H1 (cell line): ENCODE data around the gene ATOH8. TPM values are rescaled to one million over a fixed set of nuclear protein-coding genes. Genes with fewer than 3 reads are reported as not detected.

Experiments
- CTCF ChIA-PET: fragments of 300-600 bp; sonication (Branson Sonifier 250); formaldehyde crosslinking; loops from one replicate; lab custom pipeline; 2021; ENCODE audit not compliant: partially characterized antibody; lab: Charles Lee
- POLR2A ChIA-PET: fragments of 300-600 bp; sonication (Branson Sonifier 250); formaldehyde crosslinking; loops from one replicate; lab custom pipeline; 2021; ENCODE audit warnings: inconsistent platforms; ENCODE audit not compliant: partially characterized antibody; lab: Charles Lee
- DNase-seq, 2 experiments: peaks; one replicate each; pipeline versions ENCODE4 v3.0.0 to v3.0.0-alpha.2; 2010 to 2022; ENCODE audit warnings: low spot score in 2 of 2, low read depth in 1 of 2, mixed read lengths in 1 of 2
- FAIRE-seq: peaks from 2 replicates; lab custom pipeline; 2011; peaks lifted over from hg19 to GRCh38; lab: Jason Lieb, UNC
- H2AFZ ChIP-seq: 2 replicates; pipeline ENCODE4 v1.8.1; 2012; ENCODE audit warnings: low read length, inconsistent platforms
- H2AK5ac ChIP-seq: 2 replicates; pipeline ENCODE4 v1.6.1; 2013; ENCODE audit warnings: low read depth, low read length
- H2BK120ac ChIP-seq: replicated peaks from 2 replicates; pipeline ENCODE3; 2013; ENCODE audit warnings: low read depth, low read length, inconsistent platforms
- H2BK12ac ChIP-seq: 2 replicates; pipeline ENCODE4 v1.6.1; 2013; ENCODE audit warnings: low read depth, low read length
- H2BK15ac ChIP-seq: 2 replicates; pipeline ENCODE4 v1.6.1; 2013; ENCODE audit warnings: low read length
- H2BK20ac ChIP-seq: 2 replicates; pipeline ENCODE4 v1.6.1; 2013; ENCODE audit warnings: low read length
- H2BK5ac ChIP-seq: 2 replicates; pipeline ENCODE4 v1.6.1; 2013; ENCODE audit warnings: low read depth, low read length
- H3K14ac ChIP-seq: 2 replicates; pipeline ENCODE4 v1.6.1; 2013; ENCODE audit warnings: inconsistent platforms; ENCODE audit not compliant: insufficient read length
- H3K18ac ChIP-seq: 2 replicates; pipeline ENCODE4 v1.6.1; 2013; ENCODE audit warnings: low read length; ENCODE audit errors: extremely low read depth
- H3K23ac ChIP-seq: 2 replicates; pipeline ENCODE4 v1.6.1; 2013; ENCODE audit warnings: inconsistent platforms; ENCODE audit not compliant: insufficient read length
- H3K23me2 ChIP-seq: 2 replicates; pipeline ENCODE4 v1.6.1; 2013; ENCODE audit warnings: low read depth, low read length
- H3K27ac ChIP-seq: 2 replicates; pipeline ENCODE4 v1.6.1; 2011; ENCODE audit warnings: low read depth, low read length, inconsistent platforms
- H3K27me3 ChIP-seq, 4 experiments: replicated peaks in 1 of 4; 1 replicate in 1 of 4; 2 replicates in 3 of 4; pipeline versions ENCODE4 v1.6.1 to v1.8.1; 2011 to 2013; ENCODE audit warnings: low read length in 3 of 4, mild to moderate bottlenecking in 3 of 4, inconsistent platforms in 2 of 4, mixed read lengths in 2 of 4, moderate library complexity in 1 of 4; ENCODE audit not compliant: control insufficient read depth in 3 of 4, insufficient read depth in 3 of 4; ENCODE audit errors: extremely low read depth in 1 of 4
- H3K36me3 ChIP-seq, 4 experiments: 2 replicates each; pipeline versions ENCODE4 v1.6.1 to v1.8.1; 2011 to 2013; ENCODE audit warnings: mild to moderate bottlenecking in 4 of 4, low read length in 3 of 4, moderate library complexity in 2 of 4, control low read depth in 1 of 4, inconsistent platforms in 1 of 4; ENCODE audit not compliant: insufficient read depth in 4 of 4, control insufficient read depth in 2 of 4
- H3K4ac ChIP-seq: replicated peaks from 2 replicates; pipeline ENCODE3; 2013; ENCODE audit warnings: low read length, low read depth, mixed read lengths, inconsistent platforms; ENCODE audit not compliant: insufficient read length
- H3K4me1 ChIP-seq, 4 experiments: replicated peaks in 1 of 4; 1 replicate in 1 of 4; 2 replicates in 3 of 4; pipeline versions ENCODE4 v1.6.1 to v1.8.1; 2011 to 2013; ENCODE audit warnings: low read length in 3 of 4, inconsistent platforms in 2 of 4, mixed read lengths in 1 of 4; ENCODE audit not compliant: insufficient read depth in 4 of 4, control insufficient read depth in 3 of 4
- H3K4me2 ChIP-seq, 2 experiments: 2 replicates each; pipeline versions ENCODE4 v1.6.1 to v1.8.1; 2011 to 2013; ENCODE audit warnings: low read depth in 2 of 2, low read length in 2 of 2, control low read depth in 1 of 2, inconsistent platforms in 1 of 2, mild to moderate bottlenecking in 1 of 2; ENCODE audit not compliant: insufficient read depth in 1 of 2
- H3K4me3 ChIP-seq, 4 experiments: fragments of 200-600, 300-600 bp in 1 of 4; sonication (generic), shearing (Covaris generic), sonication (Bioruptor Twin) in 1 of 4; 2 replicates each; pipeline versions ENCODE4 v1.5.1 to v1.8.1; 2011 to 2016; ENCODE audit warnings: low read length in 4 of 4, low read depth in 3 of 4, control low read depth in 2 of 4, inconsistent platforms in 2 of 4, mild to moderate bottlenecking in 2 of 4, mixed read lengths in 1 of 4, moderate library complexity in 1 of 4; ENCODE audit not compliant: insufficient read depth in 2 of 4; ENCODE audit errors: extremely low read depth in 1 of 4
- H3K56ac ChIP-seq: replicated peaks from 2 replicates; pipeline ENCODE3; 2013; ENCODE audit warnings: low read depth, mild to moderate bottlenecking, mixed read lengths, low read length, inconsistent platforms; ENCODE audit not compliant: insufficient read length
- H3K79me1 ChIP-seq: 2 replicates; pipeline ENCODE4 v1.6.1; 2013; ENCODE audit warnings: low read depth, low read length, control low read depth
- H3K79me2 ChIP-seq, 2 experiments: 2 replicates each; pipeline versions ENCODE4 v1.6.1 to v1.8.1; 2012 to 2013; ENCODE audit warnings: low read length in 2 of 2, mild to moderate bottlenecking in 2 of 2, inconsistent platforms in 1 of 2; ENCODE audit not compliant: insufficient read depth in 2 of 2, control insufficient read depth in 1 of 2
- H3K9ac ChIP-seq, 4 experiments: replicated peaks in 1 of 4; 1 replicate in 1 of 4; 2 replicates in 3 of 4; pipeline versions ENCODE4 v1.6.1 to v1.8.1; 2011 to 2013; ENCODE audit warnings: low read depth in 3 of 4, low read length in 3 of 4, control low read depth in 2 of 4, mild to moderate bottlenecking in 2 of 4, moderate library complexity in 2 of 4, inconsistent platforms in 1 of 4; ENCODE audit errors: extremely low read depth in 1 of 4
- H3K9me3 ChIP-seq, 2 experiments: 2 replicates each; pipeline versions ENCODE4 v1.6.1 to v1.8.1; 2012 to 2013; ENCODE audit warnings: mild to moderate bottlenecking in 2 of 2, moderate library complexity in 2 of 2, control low read depth in 1 of 2, inconsistent platforms in 1 of 2, low read depth in 1 of 2, low read length in 1 of 2, mixed read lengths in 1 of 2; ENCODE audit not compliant: insufficient read depth in 2 of 2
- H4K20me1 ChIP-seq, 2 experiments: replicated peaks in 1 of 2; 2 replicates each; pipeline versions ENCODE3 to v1.8.1; 2011 to 2013; ENCODE audit warnings: inconsistent platforms in 2 of 2, low read length in 2 of 2, mild to moderate bottlenecking in 1 of 2; ENCODE audit not compliant: insufficient read depth in 2 of 2, control insufficient read depth in 1 of 2
- H4K5ac ChIP-seq: 2 replicates; pipeline ENCODE4 v1.6.1; 2013; ENCODE audit warnings: low read length, low read depth, mixed read lengths, inconsistent platforms; ENCODE audit not compliant: insufficient read length
- H4K8ac ChIP-seq: 2 replicates; pipeline ENCODE4 v1.8.0; 2013; ENCODE audit warnings: mild to moderate bottlenecking, moderate library complexity, low read length, inconsistent platforms; ENCODE audit not compliant: insufficient read depth; ENCODE audit errors: extremely low read depth
- H4K91ac ChIP-seq: replicated peaks from 2 replicates; pipeline ENCODE3; 2013; ENCODE audit warnings: low read length, mixed read lengths, inconsistent platforms; ENCODE audit not compliant: insufficient read length
- ATF2 ChIP-seq: IDR thresholded peaks from 2 replicates; pipeline ENCODE4 v1.6.1; 2012; ENCODE audit warnings: low read length, inconsistent platforms
- BACH1 ChIP-seq: IDR thresholded peaks from 2 replicates; pipeline ENCODE4 v1.6.1; 2012; ENCODE audit warnings: low read length, improper control_type of control experiment
- CEBPB ChIP-seq: IDR thresholded peaks from 2 replicates; pipeline ENCODE4 v1.6.1; 2012; ENCODE audit warnings: low read depth, low read length
- RXRA ChIP-seq: IDR thresholded peaks from 2 replicates; pipeline ENCODE4 v1.6.1; 2011; ENCODE audit warnings: low read depth, mild to moderate bottlenecking, low read length, moderate library complexity; ENCODE audit not compliant: insufficient read depth
- SP1 ChIP-seq: IDR thresholded peaks from 2 replicates; pipeline ENCODE4 v1.6.1; 2011; ENCODE audit warnings: low read depth, low read length
- SP4 ChIP-seq: IDR thresholded peaks from 2 replicates; pipeline ENCODE4 v1.6.1; 2012; ENCODE audit warnings: low read length, inconsistent platforms
- TBP ChIP-seq: IDR thresholded peaks from 2 replicates; pipeline ENCODE4 v1.6.1; 2011; ENCODE audit warnings: low read depth, low read length, improper control_type of control experiment
- TCF12 ChIP-seq: IDR thresholded peaks from 2 replicates; pipeline ENCODE4 v1.6.1; 2011; ENCODE audit warnings: low read depth, mild to moderate bottlenecking, low read length
- WGBS, 2 experiments: shearing (Covaris generic) in 1 of 2; methylation state at CpG; one replicate each; pipeline versions ENCODE4 v1.1.6 to v1.1.7; 2013 to 2015; ENCODE audit warnings: low lambda C conversion rate in 2 of 2, mixed read lengths in 2 of 2, inconsistent platforms in 1 of 2, low coverage in 1 of 2, missing lambda C conversion rate in 1 of 2; ENCODE audit not compliant: insufficient replicate concordance in 2 of 2, insufficient coverage in 1 of 2, insufficient read length in 1 of 2; ENCODE audit errors: extremely low coverage in 1 of 2, missing lambda C conversion rate in 1 of 2; 5-methylcytosine and 5-hydroxymethylcytosine counted together
- polyA plus RNA-seq, 7 experiments: library from polyadenylated mRNA; depleted of rRNA in 3 of 7; stranded (reverse) in 5 of 7; unstranded in 2 of 7; fragments of >200 nt in 5 of 7; fragments of 200-250 nt in 2 of 7; gene quantifications; 1 replicate in 5 of 7; 2 replicates in 1 of 7; 4 replicates in 1 of 7; pipeline versions ENCODE4 v1.2.1 to v1.2.3, GENCODE V29; 2011 to 2013; ENCODE audit warnings: missing spikeins in 2 of 7, mixed read lengths in 2 of 7
- total RNA-seq: library from RNA; stranded (reverse); fragmentation: NEBNext Ultra II Directional; extraction: Animal tissue kit (Norgen Biotek cat#: 25700); gene quantifications from 2 replicates; pipeline ENCODE4 v1.2.1, GENCODE V29; 2021
- TF ChIP-seq, protein P1 (sequence below): IDR thresholded peaks from 2 replicates; pipeline ENCODE4 v1.6.1; 2011; ENCODE audit warnings: low read length, improper control_type of control experiment

The ATOH8 gene
- total and polyA plus RNA-seq, 2 of the 8 experiments (the other 6 are each of a cell fraction or from before 2014, with no cell fraction given) = 0.50 to 0.53 TPM

GRCh38 chr2:85780316-85781012 is 26.7 kb downstream of the ATOH8 start:
- DNase-seq = no peak
- Histone ChIP-seq H4K20me1 (no peaks in the 10 kb centered on the region), H3K4me2 (no peak overlapping the region), H3K27ac (no peak overlapping the region), H2BK12ac (no peak overlapping the region), H4K8ac (no peak overlapping the region), H4K5ac (no peak overlapping the region), H3K9ac (no peak overlapping the region), H2BK120ac (no peak overlapping the region), H3K4me1 (peaks cover 0 to 5% (median 2%) of the 10 kb centered on the region in 4 experiments; a peak in 4 of 7 replicates), H3K14ac (no peak overlapping the region), H2BK5ac (no peak overlapping the region), H3K4me3 (no peak overlapping the region), H3K18ac (no peak overlapping the region), H3K27me3 (no peaks in the 10 kb centered on the region), H3K79me2 (no peaks in the 10 kb centered on the region), H2BK20ac (no peak overlapping the region), H4K91ac (no peak overlapping the region), H3K23me2 (no peaks in the 10 kb centered on the region), H2AK5ac (no peak overlapping the region), H3K56ac (no peak overlapping the region), H3K79me1 (no peaks in the 10 kb centered on the region), H2AFZ (no peak overlapping the region), H2BK15ac (no peak overlapping the region), H3K36me3 (no peaks in the 10 kb centered on the region), H3K4ac (no peak overlapping the region), H3K9me3 (no peaks in the 10 kb centered on the region), H3K23ac (no peak overlapping the region)
- ChIA-PET CTCF (interaction anchor here (0.7 to 38.6 kb wide), 4 partner anchors 19 to 52 kb away, joined by 3 to 986 read pairs (median 3); partner anchors contain the start of gene ATOH8), POLR2A (no interaction called here)
- 89% methylated on average over 14 of the region's 14 CpGs; no CpG with 5 or more reads in 1 of the 2 experiments for WGBS, 2 experiments
- no peak for FAIRE-seq
- TF ChIP-seq ATF2 (no peak), RXRA (no peak), TBP (no peak), TCF12 (no peak), SP1 (no peak), CEBPB (no peak), SP4 (no peak), BACH1 (no peak)
- TF ChIP-seq, protein P1, sequence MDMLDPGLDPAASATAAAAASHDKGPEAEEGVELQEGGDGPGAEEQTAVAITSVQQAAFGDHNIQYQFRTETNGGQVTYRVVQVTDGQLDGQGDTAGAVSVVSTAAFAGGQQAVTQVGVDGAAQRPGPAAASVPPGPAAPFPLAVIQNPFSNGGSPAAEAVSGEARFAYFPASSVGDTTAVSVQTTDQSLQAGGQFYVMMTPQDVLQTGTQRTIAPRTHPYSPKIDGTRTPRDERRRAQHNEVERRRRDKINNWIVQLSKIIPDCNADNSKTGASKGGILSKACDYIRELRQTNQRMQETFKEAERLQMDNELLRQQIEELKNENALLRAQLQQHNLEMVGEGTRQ = no peak
